ENCODE results near the gene CTSL.

The CTSL gene

DNA sequence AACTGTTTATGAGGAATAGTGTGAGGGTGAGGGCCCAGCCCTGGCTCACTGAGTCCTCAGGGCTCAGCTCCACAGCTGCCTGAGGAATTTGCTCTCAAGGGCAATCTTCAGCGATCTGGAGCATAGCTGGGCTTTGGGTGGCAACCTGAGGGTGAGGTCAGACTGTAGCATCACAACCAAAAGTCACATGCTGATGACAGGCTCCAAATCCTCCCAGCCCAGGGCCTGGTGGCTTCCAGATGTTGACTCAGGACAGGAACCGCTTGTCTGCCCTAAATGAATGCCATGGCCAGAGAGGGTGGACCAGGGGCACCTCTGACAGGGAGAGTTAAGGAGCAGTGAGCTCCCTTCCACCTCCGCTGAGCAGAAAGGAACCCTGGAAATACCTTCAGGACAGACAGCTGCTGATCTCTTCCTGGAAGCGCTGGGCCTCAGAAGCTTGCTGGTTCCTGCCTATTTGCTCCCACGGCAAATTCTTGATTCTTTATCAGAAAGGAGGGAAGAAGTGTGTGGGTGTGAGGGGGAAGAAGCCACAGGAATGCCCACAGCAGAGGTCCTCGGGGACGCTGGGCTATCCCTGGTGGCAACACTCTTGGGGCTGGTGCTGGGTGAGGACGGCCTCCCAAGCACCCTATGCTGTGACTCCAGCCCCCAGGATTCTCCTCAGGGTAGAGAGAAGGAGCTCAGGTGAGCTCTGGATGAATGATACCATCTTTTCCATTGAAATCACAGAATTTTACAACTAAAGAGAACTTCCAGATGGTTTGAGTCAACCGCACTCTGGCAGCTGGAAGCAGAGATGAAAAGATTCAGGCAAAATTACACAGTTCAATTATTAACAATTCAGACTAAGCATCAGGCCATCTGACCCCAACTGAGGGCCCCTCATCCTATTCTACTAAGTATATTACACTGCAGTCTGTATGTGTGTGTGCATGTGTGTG lies 13.8 kb upstream of the CTSL start:
- Histone ChIP-seq H4K20me1 (ENCODE audit: insufficient read depth, low read length) (no peaks in the 10 kb centered on the region), H3K4me1 (ENCODE audit: insufficient read depth, low read length) (no peaks in the 10 kb centered on the region), H3K27me3 (ENCODE audit: insufficient read depth, low read length, poor library complexity) (no peaks in the 10 kb centered on the region), H3K9me3 (ENCODE audit: insufficient read depth, low read length, severe bottlenecking) (no peaks in the 10 kb centered on the region), H3K79me2 (ENCODE audit: insufficient read depth, low read length) (no peaks in the 10 kb centered on the region), H3K27ac (ENCODE audit: low read length) (no peak overlapping the region), H3K9ac (ENCODE audit: low read depth, low read length) (no peak overlapping the region), H3K36me3 (ENCODE audit: insufficient read depth, low read length) (no peaks in the 10 kb centered on the region), H3K4me2 (ENCODE audit: insufficient read depth, low read length) (no peak overlapping the region), H2AFZ (ENCODE audit: low read depth, low read length) (no peak overlapping the region), H3K4me3 (ENCODE audit: low read depth in 1 of 2, low read length in 2 of 2) (no peak overlapping the region)
- no peak for TF ChIP-seq EZH2 (IDR thresholded peaks at IDR 0.05; ENCODE audit: borderline replicate concordance, low read depth, low read length, severe bottlenecking)
- TF ChIP-seq, protein P1, sequence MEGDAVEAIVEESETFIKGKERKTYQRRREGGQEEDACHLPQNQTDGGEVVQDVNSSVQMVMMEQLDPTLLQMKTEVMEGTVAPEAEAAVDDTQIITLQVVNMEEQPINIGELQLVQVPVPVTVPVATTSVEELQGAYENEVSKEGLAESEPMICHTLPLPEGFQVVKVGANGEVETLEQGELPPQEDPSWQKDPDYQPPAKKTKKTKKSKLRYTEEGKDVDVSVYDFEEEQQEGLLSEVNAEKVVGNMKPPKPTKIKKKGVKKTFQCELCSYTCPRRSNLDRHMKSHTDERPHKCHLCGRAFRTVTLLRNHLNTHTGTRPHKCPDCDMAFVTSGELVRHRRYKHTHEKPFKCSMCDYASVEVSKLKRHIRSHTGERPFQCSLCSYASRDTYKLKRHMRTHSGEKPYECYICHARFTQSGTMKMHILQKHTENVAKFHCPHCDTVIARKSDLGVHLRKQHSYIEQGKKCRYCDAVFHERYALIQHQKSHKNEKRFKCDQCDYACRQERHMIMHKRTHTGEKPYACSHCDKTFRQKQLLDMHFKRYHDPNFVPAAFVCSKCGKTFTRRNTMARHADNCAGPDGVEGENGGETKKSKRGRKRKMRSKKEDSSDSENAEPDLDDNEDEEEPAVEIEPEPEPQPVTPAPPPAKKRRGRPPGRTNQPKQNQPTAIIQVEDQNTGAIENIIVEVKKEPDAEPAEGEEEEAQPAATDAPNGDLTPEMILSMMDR (IDR thresholded peaks at IDR 0.05; ENCODE audit: borderline replicate concordance, extremely low read depth, low read length, poor library complexity, severe bottlenecking) = no peak
- DNase-seq (no peak), ATAC-seq (ENCODE audit: insufficient read depth, low read depth) (no peak)

DNA sequence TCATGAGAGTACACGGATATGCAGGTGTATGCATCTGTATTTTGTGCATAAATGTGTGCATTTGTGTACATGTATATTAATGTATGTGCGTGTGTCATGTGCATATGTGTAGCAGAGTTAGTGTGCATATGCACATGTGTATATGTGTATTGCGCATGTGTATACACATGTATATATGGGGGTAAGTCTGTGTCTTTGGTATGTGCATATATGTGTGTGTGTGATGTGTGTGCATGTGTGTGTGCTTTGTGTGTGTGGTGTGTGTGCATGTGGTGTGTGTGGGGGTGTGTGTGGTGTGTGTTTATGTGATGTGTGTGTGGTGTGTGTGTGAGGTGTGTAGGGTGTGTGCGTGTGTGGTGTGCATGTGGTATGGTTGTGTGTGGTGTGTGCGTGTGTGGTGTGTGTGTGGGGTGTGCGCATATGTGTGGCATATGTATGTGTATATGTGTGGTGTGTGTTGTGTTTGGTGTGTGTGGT lies 13.1 kb upstream of the CTSL start:
- Histone ChIP-seq H2AFZ (ENCODE audit: low read depth, low read length) (no peak overlapping the region), H3K4me2 (ENCODE audit: insufficient read depth, low read length) (no peak overlapping the region)

DNA sequence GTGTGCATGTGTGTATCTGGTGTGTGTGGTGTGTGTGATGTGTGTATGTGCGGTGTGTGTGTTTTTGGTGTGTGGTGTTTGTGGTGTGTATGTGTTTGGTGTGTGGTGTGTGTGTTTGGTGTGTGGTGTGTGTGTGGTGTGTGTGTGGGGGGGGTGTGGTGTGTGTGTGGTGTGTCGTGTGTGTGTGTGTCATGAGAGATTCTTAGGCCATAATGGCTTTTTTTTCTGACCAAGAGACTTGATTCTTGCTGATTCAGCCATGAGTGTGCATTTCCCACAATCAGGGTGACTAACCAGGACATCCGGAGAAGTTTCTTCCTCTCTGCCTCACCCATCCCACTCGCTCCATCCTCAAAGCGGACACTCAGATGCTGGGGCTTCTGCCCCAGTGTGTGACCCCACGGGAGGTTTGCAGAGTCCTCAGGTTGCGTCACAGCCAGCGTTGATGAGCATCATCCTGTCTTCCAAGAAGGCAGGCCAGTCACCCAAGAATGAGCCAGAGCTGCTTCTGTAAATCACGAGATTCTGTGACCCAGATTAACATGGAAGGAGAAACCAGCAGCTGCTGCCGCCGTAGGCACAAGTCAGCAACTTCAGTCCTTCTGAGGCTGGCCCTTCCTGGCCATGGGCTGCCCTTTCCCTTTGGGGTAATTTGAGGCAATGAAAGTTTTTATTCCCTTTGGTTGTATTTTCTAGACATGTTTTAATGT lies 12.5 kb upstream of the CTSL start:
- no peak overlapping the region for H2AFZ ChIP-seq (ENCODE audit: low read depth, low read length)

More for the DNA sequence above, 13.1 kb upstream of the CTSL start:
- Histone ChIP-seq H3K79me2 (ENCODE audit: insufficient read depth, low read length) (no peaks in the 10 kb centered on the region), H3K27me3 (ENCODE audit: insufficient read depth, low read length, poor library complexity) (no peaks in the 10 kb centered on the region), H3K9ac (ENCODE audit: low read depth, low read length) (no peak overlapping the region), H3K27ac (ENCODE audit: low read length) (no peak overlapping the region), H3K9me3 (ENCODE audit: insufficient read depth, low read length, severe bottlenecking) (no peaks in the 10 kb centered on the region), H3K36me3 (ENCODE audit: insufficient read depth, low read length) (no peaks in the 10 kb centered on the region), H3K4me1 (ENCODE audit: insufficient read depth, low read length) (no peaks in the 10 kb centered on the region), H4K20me1 (ENCODE audit: insufficient read depth, low read length) (no peaks in the 10 kb centered on the region), H3K4me3 (ENCODE audit: low read depth in 1 of 2, low read length in 2 of 2) (no peak overlapping the region)
- no peak for DNase-seq
- ATAC-seq (ENCODE audit: insufficient read depth, low read depth) = no peak
- no peak for TF ChIP-seq EZH2 (IDR thresholded peaks at IDR 0.05; ENCODE audit: borderline replicate concordance, low read depth, low read length, severe bottlenecking)
- TF ChIP-seq, protein P1 (IDR thresholded peaks at IDR 0.05; ENCODE audit: borderline replicate concordance, extremely low read depth, low read length, poor library complexity, severe bottlenecking) = no peak

More for the DNA sequence above, 12.5 kb upstream of the CTSL start:
- Histone ChIP-seq H3K4me2 (ENCODE audit: insufficient read depth, low read length) (no peak overlapping the region), H3K4me3 (ENCODE audit: low read depth in 1 of 2, low read length in 2 of 2) (no peak overlapping the region), H3K27ac (ENCODE audit: low read length) (no peak overlapping the region), H3K9me3 (ENCODE audit: insufficient read depth, low read length, severe bottlenecking) (no peaks in the 10 kb centered on the region), H3K4me1 (ENCODE audit: insufficient read depth, low read length) (no peaks in the 10 kb centered on the region), H4K20me1 (ENCODE audit: insufficient read depth, low read length) (no peaks in the 10 kb centered on the region), H3K79me2 (ENCODE audit: insufficient read depth, low read length) (no peaks in the 10 kb centered on the region), H3K9ac (ENCODE audit: low read depth, low read length) (no peak overlapping the region), H3K36me3 (ENCODE audit: insufficient read depth, low read length) (no peaks in the 10 kb centered on the region), H3K27me3 (ENCODE audit: insufficient read depth, low read length, poor library complexity) (no peaks in the 10 kb centered on the region)
- TF ChIP-seq, protein P1 (IDR thresholded peaks at IDR 0.05; ENCODE audit: borderline replicate concordance, extremely low read depth, low read length, poor library complexity, severe bottlenecking) = no peak
- no peak for TF ChIP-seq EZH2 (IDR thresholded peaks at IDR 0.05; ENCODE audit: borderline replicate concordance, low read depth, low read length, severe bottlenecking)
- ATAC-seq (ENCODE audit: insufficient read depth, low read depth) (no peak), DNase-seq (no peak)

Data from DND-41 (cell line).